MCF 10A (cell line): ENCODE data around the gene TMEM132E. TPM values are rescaled to one million over a fixed set of nuclear protein-coding genes. Genes with fewer than 3 reads are reported as not detected.

Experiments used
- BruUV-seq: library from RNA; stranded (reverse); fragments of 400-500 nt; replicated peaks from 2 replicates; lab custom pipeline; 2021; lab: Mats Ljungman, UMichigan
- CTCF ChIA-PET: fragments of 300-600 bp; sonication (Branson Sonifier 250); formaldehyde crosslinking; extraction: SDS; loops from one replicate; lab custom pipeline; 2021; ENCODE audit warnings: antibody characterized with exemption, inconsistent platforms; lab: Yijun Ruan, JAX
- POLR2A ChIA-PET: fragments of 300-600, 350-650 bp; sonication (Branson Sonifier 250); formaldehyde crosslinking; extraction: SDS; loops from one replicate; lab custom pipeline; 2020; ENCODE audit warnings: antibody characterized with exemption, inconsistent platforms; lab: Yijun Ruan, JAX
- DNase-seq: peaks from one replicate; pipeline ENCODE4 v3.0.0-alpha.2; 2018; ENCODE audit not compliant: unreplicated experiment
- H3K27ac Mint-ChIP-seq: one replicate; pipeline ENCODE4 v1.8.0; 2022; ENCODE audit warnings: mild to moderate bottlenecking, low read depth, mixed read lengths; ENCODE audit not compliant: unreplicated experiment
- H3K27me3 Mint-ChIP-seq: one replicate; pipeline ENCODE4 v1.8.0; 2022; ENCODE audit warnings: mixed read lengths; ENCODE audit not compliant: insufficient read depth, unreplicated experiment
- H3K36me3 Mint-ChIP-seq: one replicate; pipeline ENCODE4 v1.8.0; 2022; ENCODE audit warnings: mild to moderate bottlenecking, moderate library complexity, mixed read lengths; ENCODE audit not compliant: insufficient read depth, unreplicated experiment
- H3K4me1 Mint-ChIP-seq: one replicate; pipeline ENCODE4 v1.8.0; 2022; ENCODE audit warnings: mixed read lengths; ENCODE audit not compliant: insufficient read depth, unreplicated experiment
- H3K4me3 Mint-ChIP-seq: one replicate; pipeline ENCODE4 v1.8.0; 2022; ENCODE audit warnings: mild to moderate bottlenecking, moderate library complexity, mixed read lengths; ENCODE audit not compliant: unreplicated experiment
- H3K9me3 Mint-ChIP-seq: one replicate; pipeline ENCODE4 v1.8.0; 2022; ENCODE audit warnings: mixed read lengths; ENCODE audit not compliant: unreplicated experiment
- intact Hi-C: fragments of 100-400 bp; cut with micrococcal nuclease; formaldehyde crosslinking; loops from 2 replicates; pipeline ENCODE4 v1.14.1; 2022
- total RNA-seq: library from RNA; stranded (reverse); gene quantifications from 2 replicates; pipeline ENCODE4 v1.2.3, GENCODE V29; 2022
- TF ChIP-seq, protein P1 (sequence below): fragments of 200-600 bp; IDR thresholded peaks from one replicate; pipeline ENCODE4 v1.8.0; 2022; ENCODE audit warnings: antibody characterized with exemption, mild to moderate bottlenecking; ENCODE audit not compliant: unreplicated experiment

TMEM132E gene
- total RNA-seq, 1 experiment from 2014 or later = not detected

DNA sequence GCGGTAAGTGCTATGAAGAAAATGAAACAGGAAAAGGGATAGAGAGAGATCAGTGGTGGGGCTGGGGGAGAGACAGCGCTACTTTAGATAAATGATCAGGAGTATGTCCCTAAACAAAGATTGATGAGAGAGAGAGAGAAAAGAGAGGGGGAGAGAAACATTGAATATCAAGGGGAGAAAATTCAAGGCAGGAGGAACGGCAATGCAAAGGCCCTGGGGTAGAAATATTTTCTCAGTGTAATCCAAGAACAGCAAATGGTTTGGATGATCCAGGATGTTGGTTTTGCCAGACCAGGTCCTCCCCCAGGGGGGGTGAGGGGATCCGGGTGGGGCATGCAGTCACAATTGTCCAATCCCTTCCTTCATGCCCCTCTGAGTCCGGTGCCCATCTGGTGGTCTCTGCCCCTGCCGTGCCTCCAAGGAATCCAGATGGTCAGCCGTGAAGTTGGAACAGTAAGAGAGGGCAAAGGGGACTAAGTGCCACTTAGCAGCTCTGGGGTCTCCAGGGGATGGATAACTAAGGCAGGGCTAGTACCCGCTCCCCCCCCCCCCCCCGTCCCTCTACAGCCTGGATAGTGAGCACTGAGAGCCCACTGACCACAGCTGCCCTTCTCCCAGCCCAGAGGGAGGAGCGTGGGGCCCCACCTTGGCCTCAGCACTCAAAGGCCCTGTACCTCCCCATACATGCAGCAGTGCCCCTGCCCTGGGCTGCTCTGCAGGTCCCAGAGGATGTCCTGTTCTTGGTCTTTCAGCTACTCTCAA lies 43.7 kb downstream of the TMEM132E start:
- no TSS peak for BruUV-seq
- CTCF ChIA-PET = interaction anchor here (0.6 kb wide), 1 partner anchor 357 kb away, joined by 3 read pairs; no protein-coding TSS in a partner anchor
- H3K4me3 Mint-ChIP-seq = no peak overlapping the region

DNA sequence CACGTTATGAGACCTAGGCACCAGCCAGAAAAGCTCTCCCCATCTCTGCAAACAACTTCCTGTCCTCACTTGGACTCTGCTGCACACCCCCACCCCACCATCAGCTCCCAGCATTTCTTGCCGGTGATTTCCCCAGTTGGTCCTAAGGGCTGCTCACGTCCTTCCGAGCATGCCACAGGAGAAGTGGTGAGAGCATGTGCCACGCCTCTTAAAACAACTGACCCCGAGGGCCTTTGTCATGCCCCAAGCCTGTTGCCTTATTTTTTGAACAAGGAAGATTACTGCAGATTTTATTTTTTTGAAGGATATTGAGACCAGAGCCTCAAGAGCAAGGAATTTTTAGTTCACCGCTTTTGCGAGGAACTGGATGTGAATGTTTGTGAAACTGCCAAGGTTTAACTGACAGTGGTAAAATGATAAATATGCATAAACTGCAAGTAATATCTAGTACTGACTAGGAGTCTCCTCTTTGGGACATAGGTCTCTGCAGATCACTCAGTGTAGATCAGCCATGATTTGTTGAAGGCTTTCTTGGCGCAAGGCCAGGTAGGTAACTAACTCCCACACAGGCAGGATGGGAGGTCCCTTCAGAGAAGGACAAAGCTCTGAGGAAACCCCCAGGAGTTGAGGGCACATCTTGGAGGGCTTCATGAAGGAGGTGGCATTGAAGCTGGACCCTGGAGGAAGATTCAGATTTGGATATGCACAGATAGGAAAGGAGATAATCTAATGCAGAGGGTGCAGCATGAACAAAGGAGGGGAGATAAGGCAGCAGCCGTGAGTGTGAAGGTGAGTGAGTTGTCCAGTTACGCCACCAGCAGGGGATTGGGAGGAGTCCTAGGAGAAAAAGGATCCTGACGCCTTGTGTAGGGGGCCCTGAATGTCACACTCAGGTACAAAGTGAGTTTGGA lies 44.7 kb downstream of the TMEM132E start:
- ChIA-PET POLR2A (no interaction called here), CTCF (interaction anchor here (0.6 kb wide), 1 partner anchor 208 kb away, joined by 3 read pairs; no protein-coding TSS in a partner anchor)
- H3K9me3 Mint-ChIP-seq = peaks cover 24% of the 10 kb centered on the region
- no peaks in the 10 kb centered on the region for H3K27me3 Mint-ChIP-seq
- H3K27ac Mint-ChIP-seq = no peak overlapping the region
- no peaks in the 10 kb centered on the region for H3K4me1 Mint-ChIP-seq
- no peak overlapping the region for H3K4me3 Mint-ChIP-seq
- BruUV-seq = no TSS peak
- TF ChIP-seq, protein P1, sequence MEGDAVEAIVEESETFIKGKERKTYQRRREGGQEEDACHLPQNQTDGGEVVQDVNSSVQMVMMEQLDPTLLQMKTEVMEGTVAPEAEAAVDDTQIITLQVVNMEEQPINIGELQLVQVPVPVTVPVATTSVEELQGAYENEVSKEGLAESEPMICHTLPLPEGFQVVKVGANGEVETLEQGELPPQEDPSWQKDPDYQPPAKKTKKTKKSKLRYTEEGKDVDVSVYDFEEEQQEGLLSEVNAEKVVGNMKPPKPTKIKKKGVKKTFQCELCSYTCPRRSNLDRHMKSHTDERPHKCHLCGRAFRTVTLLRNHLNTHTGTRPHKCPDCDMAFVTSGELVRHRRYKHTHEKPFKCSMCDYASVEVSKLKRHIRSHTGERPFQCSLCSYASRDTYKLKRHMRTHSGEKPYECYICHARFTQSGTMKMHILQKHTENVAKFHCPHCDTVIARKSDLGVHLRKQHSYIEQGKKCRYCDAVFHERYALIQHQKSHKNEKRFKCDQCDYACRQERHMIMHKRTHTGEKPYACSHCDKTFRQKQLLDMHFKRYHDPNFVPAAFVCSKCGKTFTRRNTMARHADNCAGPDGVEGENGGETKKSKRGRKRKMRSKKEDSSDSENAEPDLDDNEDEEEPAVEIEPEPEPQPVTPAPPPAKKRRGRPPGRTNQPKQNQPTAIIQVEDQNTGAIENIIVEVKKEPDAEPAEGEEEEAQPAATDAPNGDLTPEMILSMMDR = no peak
- no peaks in the 10 kb centered on the region for H3K36me3 Mint-ChIP-seq
- intact Hi-C loops = no loop called here
- DNase-seq = no peak

More for the DNA sequence above, 43.7 kb downstream of the TMEM132E start:
- intact Hi-C loops = no loop called here
- no peaks in the 10 kb centered on the region for H3K36me3 Mint-ChIP-seq
- POLR2A ChIA-PET = no interaction called here
- DNase-seq = no peak
- TF ChIP-seq, protein P1 = no peak
- no peaks in the 10 kb centered on the region for H3K4me1 Mint-ChIP-seq
- H3K9me3 Mint-ChIP-seq = peaks cover 22% of the 10 kb centered on the region
- H3K27ac Mint-ChIP-seq = no peak overlapping the region
- H3K27me3 Mint-ChIP-seq = no peaks in the 10 kb centered on the region

DNA sequence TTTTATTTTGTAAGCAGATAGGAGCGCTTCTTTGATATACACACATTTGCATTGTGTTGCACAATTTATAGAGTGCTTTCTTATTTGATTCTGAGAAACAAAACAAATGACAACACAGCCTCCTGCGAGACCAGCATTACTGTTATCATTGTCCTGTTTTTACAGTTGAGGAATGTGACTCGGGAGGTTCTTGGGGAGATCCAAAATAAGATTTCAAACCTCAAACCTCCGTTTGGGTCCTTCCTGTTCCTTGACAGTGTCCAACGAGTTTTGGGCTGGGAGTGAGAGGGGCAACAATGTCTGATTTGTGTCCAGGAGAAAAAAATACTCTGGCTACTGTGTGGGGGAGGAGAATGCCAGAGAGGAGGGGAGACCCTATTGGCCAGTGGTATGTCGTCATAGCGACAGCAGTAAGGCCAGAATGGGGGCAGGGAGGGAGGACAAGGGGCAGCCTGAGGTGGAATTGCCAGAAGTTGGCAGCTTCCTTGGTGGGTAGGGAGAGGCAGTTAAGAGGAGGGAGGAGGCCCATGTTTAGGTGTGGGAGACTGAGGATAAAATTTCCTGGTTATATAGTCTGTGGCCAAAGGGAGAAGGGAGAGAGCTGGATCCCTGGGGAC lies 45.5 kb downstream of the TMEM132E start:
- Mint-ChIP-seq H3K27me3 (no peaks in the 10 kb centered on the region), H3K9me3 (peaks cover 29% of the 10 kb centered on the region), H3K4me1 (no peaks in the 10 kb centered on the region), H3K4me3 (no peak overlapping the region), H3K27ac (no peak overlapping the region), H3K36me3 (no peaks in the 10 kb centered on the region)
- POLR2A ChIA-PET = no interaction called here
- TF ChIP-seq, protein P1 = no peak
- DNase-seq = no peak
- BruUV-seq = no TSS peak
- CTCF ChIA-PET = interaction anchor here (0.6 kb wide), 2 partner anchors 80 to 209 kb away, joined by 3 read pairs; no protein-coding TSS in a partner anchor
- intact Hi-C loops = no loop called here
